HepG2 (cell line): ENCODE measurements around the gene VAPB. TPM values are rescaled to one million over a fixed set of nuclear protein-coding genes. Genes with fewer than 3 reads are reported as not detected.

ENCODE experiments used
- ATAC-seq: fragments of 200-7000 bp; cut with Tn5 transposase; 3 replicates; pipeline ENCODE4 v1.9.1; 2020; ENCODE audit warnings: mild to moderate bottlenecking, moderate library complexity
- BruUV-seq: library from RNA; stranded (reverse); fragments of 400-500 nt; replicated peaks from 2 replicates; lab custom pipeline; 2021; lab: Mats Ljungman, UMichigan
- CTCF ChIA-PET: fragments of 300-600 bp; formaldehyde crosslinking; extraction: SDS; loops from one replicate; lab custom pipeline; 2021; ENCODE audit warnings: low total read pairs, inconsistent platforms, low intra/inter-chr PET ratio; lab: Yijun Ruan, JAX
- POLR2A ChIA-PET: fragments of 350-600 bp; sonication (Branson Sonifier 250); formaldehyde crosslinking; loops from one replicate; lab custom pipeline; 2020; ENCODE audit warnings: antibody characterized with exemption, inconsistent platforms; lab: Yijun Ruan, JAX
- DNase-seq: peaks from one replicate; pipeline ENCODE4 v3.0.0-alpha.2; 2015; ENCODE audit warnings: low spot score
- FAIRE-seq: peaks from 3 replicates; lab custom pipeline; 2011; peaks lifted over from hg19 to GRCh38; lab: Jason Lieb, UNC
- H2AFZ ChIP-seq: one replicate; pipeline ENCODE4 v1.6.1; 2011; ENCODE audit warnings: low read length, inconsistent platforms
- H3K27ac ChIP-seq: fragments of 300-600 bp; 3 replicates; pipeline ENCODE4 v1.8.0; 2011; ENCODE audit warnings: mixed run types, mild to moderate bottlenecking, mixed read lengths, low read length, inconsistent platforms; ENCODE audit not compliant: insufficient read depth; ENCODE audit errors: extremely low read length
- H3K27me3 ChIP-seq, 2 experiments: fragments of 200-600 bp in 1 of 2; 2 replicates in 1 of 2; 3 replicates in 1 of 2; pipeline versions ENCODE4 v1.6.0 to v1.8.0; 2011; ENCODE audit warnings: low read length in 2 of 2, mild to moderate bottlenecking in 2 of 2, moderate library complexity in 2 of 2, inconsistent platforms in 1 of 2; ENCODE audit not compliant: insufficient read depth in 2 of 2, control insufficient read depth in 1 of 2
- H3K36me3 ChIP-seq, 2 experiments: fragments of 200-600 bp in 1 of 2; replicated peaks in 1 of 2; 2 replicates in 1 of 2; 3 replicates in 1 of 2; pipeline versions ENCODE4 v1.5.1 to v1.8.0; 2011; ENCODE audit warnings: low read length in 2 of 2, inconsistent platforms in 1 of 2; ENCODE audit not compliant: insufficient read depth in 2 of 2, control insufficient read depth in 1 of 2
- H3K4me1 ChIP-seq: 2 replicates; pipeline ENCODE4 v1.5.1; 2012; ENCODE audit warnings: low read length, inconsistent platforms; ENCODE audit not compliant: insufficient read depth
- H3K4me2 ChIP-seq: 2 replicates; pipeline ENCODE4 v1.6.0; 2011; ENCODE audit warnings: low read depth, low read length, inconsistent platforms
- H3K4me3 ChIP-seq, 3 experiments: fragments of 200-600 bp in 1 of 3; sonication (generic), shearing (Covaris generic) in 1 of 3; replicated peaks in 1 of 3; 2 replicates each; pipeline ENCODE4 v1.5.1; 2011 to 2016; ENCODE audit warnings: low read length in 3 of 3, inconsistent platforms in 2 of 3, low read depth in 2 of 3, mild to moderate bottlenecking in 2 of 3, control low read depth in 1 of 3, mixed read lengths in 1 of 3; ENCODE audit not compliant: insufficient read depth in 1 of 3
- H3K79me2 ChIP-seq: one replicate; pipeline ENCODE4 v1.6.1; 2011; ENCODE audit warnings: low read length, inconsistent platforms; ENCODE audit not compliant: insufficient read depth
- H3K9ac ChIP-seq: 2 replicates; pipeline ENCODE4 v1.6.0; 2011; ENCODE audit warnings: mild to moderate bottlenecking, low read depth, low read length, inconsistent platforms; ENCODE audit not compliant: insufficient read depth
- H3K9me3 ChIP-seq: 2 replicates; pipeline ENCODE4 v1.5.1; 2012; ENCODE audit warnings: mild to moderate bottlenecking, low read length
- H4K20me1 ChIP-seq: 2 replicates; pipeline ENCODE4 v1.6.0; 2011; ENCODE audit warnings: inconsistent platforms, mild to moderate bottlenecking, low read length, moderate library complexity; ENCODE audit not compliant: insufficient read depth
- BRD4 ChIP-seq: sonication (generic); formaldehyde crosslinking; IDR thresholded peaks from 2 replicates; pipeline ENCODE4 v1.4.0; 2020; ENCODE audit warnings: missing genetic modification reagents
- CBX1 ChIP-seq: IDR thresholded peaks from one replicate; pipeline ENCODE4 v1.6.1; 2016; ENCODE audit warnings: antibody characterized with exemption, low read depth
- FOXO4 ChIP-seq: sonication (generic); formaldehyde crosslinking; conservative IDR thresholded peaks from 2 replicates; pipeline ENCODE4 v1.8.1; 2023; ENCODE audit warnings: missing genetic modification reagents
- KDM6A ChIP-seq: IDR thresholded peaks from 2 replicates; pipeline ENCODE4 v1.6.1; 2016; ENCODE audit warnings: low read depth
- LRRFIP1 ChIP-seq: sonication (generic); formaldehyde crosslinking; conservative IDR thresholded peaks from 2 replicates; pipeline ENCODE4 v1.4.0; 2020; ENCODE audit warnings: missing genetic modification reagents
- MAFK ChIP-seq, 2 experiments: IDR thresholded peaks in 1 of 2; conservative IDR thresholded peaks in 1 of 2; 2 replicates each; pipeline ENCODE4 v1.6.1; 2011; ENCODE audit warnings: improper control_type of control experiment in 2 of 2, low read length in 2 of 2
- NCOA5 ChIP-seq: sonication (generic); formaldehyde crosslinking; IDR thresholded peaks from 2 replicates; pipeline ENCODE4 v1.4.0; 2020; ENCODE audit warnings: missing genetic modification reagents
- PAX8 ChIP-seq: sonication (generic); formaldehyde crosslinking; IDR thresholded peaks from 2 replicates; pipeline ENCODE4 v1.8.0; 2022; ENCODE audit warnings: mild to moderate bottlenecking, missing genetic modification reagents, borderline replicate concordance
- ZBTB21 ChIP-seq: sonication (generic); formaldehyde crosslinking; IDR thresholded peaks from 2 replicates; pipeline ENCODE4 v1.4.0; 2020; ENCODE audit warnings: missing genetic modification reagents
- ZMYM4 ChIP-seq: sonication (generic); formaldehyde crosslinking; IDR thresholded peaks from 2 replicates; pipeline ENCODE4 v1.8.1; 2023; ENCODE audit warnings: mild to moderate bottlenecking, missing genetic modification reagents
- ZNF281 ChIP-seq: sonication (generic); formaldehyde crosslinking; IDR thresholded peaks from 2 replicates; pipeline ENCODE4 v1.4.0; 2020; ENCODE audit warnings: missing genetic modification reagents, borderline replicate concordance
- ZNF556 ChIP-seq: sonication (generic); formaldehyde crosslinking; IDR thresholded peaks from 2 replicates; pipeline ENCODE4 v1.4.0; 2020; ENCODE audit warnings: mild to moderate bottlenecking, missing genetic modification reagents, borderline replicate concordance
- ZNF577 ChIP-seq: sonication (generic); formaldehyde crosslinking; IDR thresholded peaks from 2 replicates; pipeline ENCODE4 v1.4.0; 2020; ENCODE audit warnings: mild to moderate bottlenecking, low read depth, missing genetic modification reagents, borderline replicate concordance
- WGBS: methylation state at CpG from one replicate; pipeline ENCODE4 v1.1.6; 2017; ENCODE audit warnings: low lambda C conversion rate; 5-methylcytosine and 5-hydroxymethylcytosine counted together
- in situ Hi-C: cut with HindIII; loops from 2 replicates; pipeline ENCODE4 v1.10.0; 2017; ENCODE audit warnings: low pct_unique_long_range_greater_than_20kb; ENCODE audit not compliant: extremely low pct_ligation_motif_present
- intact Hi-C: fragments of 100-400 bp; cut with micrococcal nuclease; formaldehyde crosslinking; loops from one replicate; pipeline ENCODE4 v1.10.0; 2022; ENCODE audit not compliant: unreplicated experiment
- polyA plus RNA-seq, 8 experiments: library from polyadenylated mRNA; depleted of rRNA in 3 of 8; stranded (reverse) in 7 of 8; unstranded in 1 of 8; fragments of >200 nt; fragmentation: Illumina TruSeq in 4 of 8; extraction: Trizol in 4 of 8; gene quantifications; 2 replicates each; pipeline versions ENCODE4 v1.2.1 to v1.2.3, GENCODE V29; 2011 to 2016; ENCODE audit warnings: low read depth in 4 of 8, missing spikeins in 1 of 8, mixed read lengths in 1 of 8; ENCODE audit not compliant: insufficient read depth in 1 of 8
- total RNA-seq, 5 experiments: library from RNA; depleted of rRNA; stranded (reverse); fragments of >200 nt; fragmentation: Illumina TruSeq; extraction: Trizol; gene quantifications; 2 replicates each; pipeline ENCODE4 v1.2.3, GENCODE V29; 2016; ENCODE audit warnings: low read depth in 1 of 5
- TF ChIP-seq, protein P1 (sequence below): sonication (generic); formaldehyde crosslinking; IDR thresholded peaks from 2 replicates; pipeline ENCODE4 v1.4.0; 2020; ENCODE audit warnings: mild to moderate bottlenecking, missing genetic modification reagents

Gene VAPB
- total and polyA plus RNA-seq, 2 of the 13 experiments (the other 11 are each of a cell fraction or from before 2014, with no cell fraction given): 18.6 to 48.5 TPM

GRCh38 chr20:58405504-58406291 lies 16.7 kb downstream of the VAPB start:
- FAIRE-seq (no peak), DNase-seq (no peak), ATAC-seq (no peak)
- Histone ChIP-seq H3K9ac (no peak overlapping the region), H3K9me3 (no peaks in the 10 kb centered on the region), H3K4me2 (no peak overlapping the region), H2AFZ (no peak overlapping the region), H3K4me1 (peaks cover 72% of the 10 kb centered on the region), H3K79me2 (peaks cover 100% of the 10 kb centered on the region), H3K27me3 (no peaks in the 10 kb centered on the region), H3K36me3 (peaks cover 0 to 3% of the 10 kb centered on the region in 2 experiments; a peak in 2 of 5 replicates), H4K20me1 (peaks cover 25% of the 10 kb centered on the region), H3K27ac (no peak overlapping the region), H3K4me3 (no peak overlapping the region)
- intact Hi-C loops (no loop called here), in situ Hi-C loops (no loop called here)
- WGBS: 93% methylated on average over 11 of the region's 11 CpGs
- CTCF ChIA-PET: no interaction called here
- POLR2A ChIA-PET: interaction anchor here (1.3 to 2.0 kb wide), 3 partner anchors 12 to 96 kb away, joined by 3 to 8 read pairs (median 4); partner anchors contain the start of genes RAB22A and VAPB
- no TSS peak for BruUV-seq
- TF ChIP-seq FOXO4 (CRISPR knock-in tag) (no peak), NCOA5 (CRISPR knock-in tag) (no peak), ZNF281 (CRISPR knock-in tag) (no peak), CBX1 (no peak), ZNF556 (no peak), KDM6A (CRISPR knock-in tag) (no peak), ZNF577 (no peak), MAFK (conservative IDR thresholded peaks at IDR 0.05 in 1 of 2, IDR thresholded peaks at IDR 0.05 in 1 of 2; ENCODE audit: low read length in 2 of 2) (no peak), PAX8 (CRISPR knock-in tag) (no peak), ZMYM4 (CRISPR knock-in tag) (no peak), LRRFIP1 (no peak), ZBTB21 (no peak), BRD4 (CRISPR knock-in tag) (no peak)
- TF ChIP-seq, protein P1, sequence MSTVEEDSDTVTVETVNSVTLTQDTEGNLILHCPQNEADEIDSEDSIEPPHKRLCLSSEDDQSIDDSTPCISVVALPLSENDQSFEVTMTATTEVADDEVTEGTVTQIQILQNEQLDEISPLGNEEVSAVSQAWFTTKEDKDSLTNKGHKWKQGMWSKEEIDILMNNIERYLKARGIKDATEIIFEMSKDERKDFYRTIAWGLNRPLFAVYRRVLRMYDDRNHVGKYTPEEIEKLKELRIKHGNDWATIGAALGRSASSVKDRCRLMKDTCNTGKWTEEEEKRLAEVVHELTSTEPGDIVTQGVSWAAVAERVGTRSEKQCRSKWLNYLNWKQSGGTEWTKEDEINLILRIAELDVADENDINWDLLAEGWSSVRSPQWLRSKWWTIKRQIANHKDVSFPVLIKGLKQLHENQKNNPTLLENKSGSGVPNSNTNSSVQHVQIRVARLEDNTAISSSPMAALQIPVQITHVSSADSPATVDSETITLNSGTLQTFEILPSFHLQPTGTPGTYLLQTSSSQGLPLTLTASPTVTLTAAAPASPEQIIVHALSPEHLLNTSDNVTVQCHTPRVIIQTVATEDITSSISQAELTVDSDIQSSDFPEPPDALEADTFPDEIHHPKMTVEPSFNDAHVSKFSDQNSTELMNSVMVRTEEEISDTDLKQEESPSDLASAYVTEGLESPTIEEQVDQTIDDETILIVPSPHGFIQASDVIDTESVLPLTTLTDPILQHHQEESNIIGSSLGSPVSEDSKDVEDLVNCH (CRISPR knock-in tag): no peak
